CD14-positive monocyte (primary cell): ENCODE data around the gene JMJD1C. TPM values are rescaled to one million over a fixed set of nuclear protein-coding genes. Genes with fewer than 3 reads are reported as not detected.

Source experiments
- DNase-seq, 3 donors: peaks; one replicate each; pipeline ENCODE4 v3.0.0-alpha.2; 2011 to 2022
- H2AFZ ChIP-seq: 2 replicates; pipeline ENCODE4 v1.6.0; 2012; ENCODE audit warnings: mild to moderate bottlenecking, low read depth, low read length, inconsistent platforms; ENCODE audit not compliant: insufficient read depth, poor library complexity, severe bottlenecking
- H3K27ac ChIP-seq, 2 donors: 1 replicate in 1 of 2; 2 replicates in 1 of 2; pipeline ENCODE4 v1.5.1; 2012 to 2013; ENCODE audit warnings: low read length in 2 of 2, control low read depth in 1 of 2, inconsistent platforms in 1 of 2, low read depth in 1 of 2, mild to moderate bottlenecking in 1 of 2
- H3K27me3 ChIP-seq, 2 donors: one replicate each; pipeline versions ENCODE4 v1.6.0 to v1.6.1; 2011 to 2013; ENCODE audit warnings: low read length in 2 of 2; ENCODE audit not compliant: control insufficient read depth in 2 of 2, insufficient read depth in 2 of 2
- H3K36me3 ChIP-seq, 2 donors: replicated peaks in 1 of 2; 1 replicate in 1 of 2; 2 replicates in 1 of 2; pipeline versions ENCODE4 v1.5.1 to v1.6.1; 2012 to 2013; ENCODE audit warnings: low read length in 2 of 2, control low read depth in 1 of 2, inconsistent platforms in 1 of 2, mild to moderate bottlenecking in 1 of 2; ENCODE audit not compliant: insufficient read depth in 2 of 2, control insufficient read depth in 1 of 2
- H3K4me1 ChIP-seq, 2 donors: 1 replicate in 1 of 2; 2 replicates in 1 of 2; pipeline versions ENCODE4 v1.5.1 to v1.6.1; 2012 to 2013; ENCODE audit warnings: low read length in 2 of 2, control low read depth in 1 of 2, inconsistent platforms in 1 of 2, mild to moderate bottlenecking in 1 of 2, moderate library complexity in 1 of 2; ENCODE audit not compliant: insufficient read depth in 2 of 2, control insufficient read depth in 1 of 2
- H3K4me2 ChIP-seq: replicated peaks from 2 replicates; pipeline ENCODE3; 2012; ENCODE audit warnings: low read length, moderate library complexity, mild to moderate bottlenecking; ENCODE audit not compliant: poor library complexity, severe bottlenecking; ENCODE audit errors: extremely low read depth
- H3K4me3 ChIP-seq, 3 experiments: fragments of 200-600 bp in 1 of 3; sonication (generic) in 1 of 3; replicated peaks in 1 of 3; 1 replicate in 2 of 3; 2 replicates in 1 of 3; pipeline ENCODE4 v1.5.1; 2011 to 2013; ENCODE audit warnings: low read length in 3 of 3, mild to moderate bottlenecking in 3 of 3, control low read depth in 2 of 3, low read depth in 2 of 3, inconsistent platforms in 1 of 3, moderate library complexity in 1 of 3
- H3K79me2 ChIP-seq: 2 replicates; pipeline ENCODE4 v1.6.0; 2012; ENCODE audit warnings: mild to moderate bottlenecking, control low read depth, inconsistent platforms, low read length, moderate library complexity; ENCODE audit not compliant: insufficient read depth
- H3K9ac ChIP-seq: 2 replicates; pipeline ENCODE4 v1.6.0; 2017; ENCODE audit warnings: low read length, mild to moderate bottlenecking; ENCODE audit not compliant: insufficient read depth, poor library complexity, severe bottlenecking
- H3K9me3 ChIP-seq, 2 donors: replicated peaks in 1 of 2; 1 replicate in 1 of 2; 2 replicates in 1 of 2; pipeline versions ENCODE4 v1.5.1 to v1.6.1; 2012 to 2013; ENCODE audit warnings: low read length in 2 of 2, control low read depth in 1 of 2; ENCODE audit not compliant: control insufficient read depth in 1 of 2, insufficient read depth in 1 of 2
- H4K20me1 ChIP-seq: 2 replicates; pipeline ENCODE4 v1.6.0; 2012; ENCODE audit warnings: mild to moderate bottlenecking, low read length, control low read depth, moderate library complexity; ENCODE audit not compliant: insufficient read depth
- H3K27ac Mint-ChIP-seq, 7 donors: one replicate each; pipeline ENCODE4 v1.8.0; 2020; ENCODE audit warnings: mild to moderate bottlenecking in 7 of 7, mixed read lengths in 7 of 7, moderate library complexity in 6 of 7, inconsistent platforms in 2 of 7
- H3K27me3 Mint-ChIP-seq, 3 donors: one replicate each; pipeline ENCODE4 v1.8.0; 2021 to 2022; ENCODE audit warnings: low read depth in 3 of 3, mild to moderate bottlenecking in 3 of 3, mixed read lengths in 3 of 3, moderate library complexity in 3 of 3, inconsistent platforms in 1 of 3
- H3K36me3 Mint-ChIP-seq, 2 donors: one replicate each; pipeline ENCODE4 v1.8.0; 2020; ENCODE audit warnings: mixed read lengths in 2 of 2, inconsistent platforms in 1 of 2, mild to moderate bottlenecking in 1 of 2
- H3K4me1 Mint-ChIP-seq: one replicate; pipeline ENCODE4 v1.8.0; 2020; ENCODE audit warnings: mild to moderate bottlenecking, mixed read lengths
- H3K4me3 Mint-ChIP-seq, 2 donors: one replicate each; pipeline ENCODE4 v1.8.0; 2020; ENCODE audit warnings: mild to moderate bottlenecking in 2 of 2, mixed read lengths in 2 of 2, moderate library complexity in 1 of 2
- H3K9me3 Mint-ChIP-seq, 7 donors: one replicate each; pipeline ENCODE4 v1.8.0; 2020 to 2022; ENCODE audit warnings: mixed read lengths in 7 of 7, mild to moderate bottlenecking in 6 of 7, moderate library complexity in 6 of 7, inconsistent platforms in 2 of 7
- CTCF ChIP-seq: fragments of 200-600 bp; IDR thresholded peaks from one replicate; pipeline ENCODE4 v1.8.0; 2022; ENCODE audit warnings: antibody characterized with exemption, mild to moderate bottlenecking
- WGBS: methylation state at CpG from one replicate; pipeline ENCODE4 v1.1.5; 2013; ENCODE audit warnings: missing lambda C conversion rate; ENCODE audit not compliant: insufficient coverage; 5-methylcytosine and 5-hydroxymethylcytosine counted together
- intact Hi-C, 2 donors: fragments of 100-400 bp; cut with micrococcal nuclease; formaldehyde crosslinking; loops; one replicate each; pipeline versions ENCODE4 v1.15.0 to v1.15.1; 2023
- polyA plus RNA-seq, 3 donors: library from polyadenylated mRNA; depleted of rRNA in 1 of 3; unstranded in 2 of 3; stranded (reverse) in 1 of 3; fragments of 300-500 nt in 2 of 3; fragments of >200 nt in 1 of 3; fragmentation: Illumina TruSeq in 2 of 3; gene quantifications; 1 replicate in 2 of 3; 2 replicates in 1 of 3; pipeline ENCODE4 v1.2.3, GENCODE V29; 2012 to 2021

The JMJD1C gene
- polyA plus RNA-seq, 3 donors, result 27.8 to 84.8 (median 46.5) TPM

GRCh38 chr10:63438506-63439498 lies 27.0 kb downstream of the JMJD1C start:
- H3K27me3 ChIP-seq, result no peaks in the 10 kb centered on the region

More at GRCh38 chr10:63438506-63439498, 27.0 kb downstream of the JMJD1C start:
- no peaks in the 10 kb centered on the region for H3K36me3 Mint-ChIP-seq
- Histone ChIP-seq H3K79me2 (peaks cover 75% of the 10 kb centered on the region), H3K9ac (no peak overlapping the region), H3K4me2 (no peak overlapping the region), H3K27ac (no peak overlapping the region), H3K4me3 (no peak overlapping the region), H2AFZ (no peak overlapping the region), H3K36me3 (no peaks in the 10 kb centered on the region), H3K4me1 (peaks cover 20 to 43% of the 10 kb centered on the region in 2 donors), H4K20me1 (peaks cover 93% of the 10 kb centered on the region), H3K9me3 (no peaks in the 10 kb centered on the region)
- H3K27me3 Mint-ChIP-seq, result peaks cover 0 to 3% (median 3%) of the 10 kb centered on the region in 3 donors
- intact Hi-C loops, result no loop called here
- H3K27ac Mint-ChIP-seq, result no peak overlapping the region
- no peak for DNase-seq
- H3K4me1 Mint-ChIP-seq, result peaks cover 32% of the 10 kb centered on the region
- TF ChIP-seq CTCF, result no peak
- no peaks in the 10 kb centered on the region for H3K9me3 Mint-ChIP-seq
- 96% methylated on average over 5 of the region's 8 CpGs for WGBS
- no peak overlapping the region for H3K4me3 Mint-ChIP-seq
